CD4-positive, alpha-beta T cell treated with Interleukin-4 for 1 hour (primary cell): Measurements from ENCODE around the gene TOE1.
"Not testable (repeated sequence)": the region's sequence is repeated elsewhere in the genome, so short reads cannot be mapped to it uniquely, and the experiment has no call there.

Experiments
- DNase-seq, 2 donors: peaks; one replicate each; pipeline ENCODE4 v3.0.0-alpha.2; 2020 to 2022

TOE1 gene

GRCh38 chr1:45360981-45361380 lies 21.0 kb downstream of the TOE1 start:
- DNase-seq: not testable (repeated sequence)

DNA sequence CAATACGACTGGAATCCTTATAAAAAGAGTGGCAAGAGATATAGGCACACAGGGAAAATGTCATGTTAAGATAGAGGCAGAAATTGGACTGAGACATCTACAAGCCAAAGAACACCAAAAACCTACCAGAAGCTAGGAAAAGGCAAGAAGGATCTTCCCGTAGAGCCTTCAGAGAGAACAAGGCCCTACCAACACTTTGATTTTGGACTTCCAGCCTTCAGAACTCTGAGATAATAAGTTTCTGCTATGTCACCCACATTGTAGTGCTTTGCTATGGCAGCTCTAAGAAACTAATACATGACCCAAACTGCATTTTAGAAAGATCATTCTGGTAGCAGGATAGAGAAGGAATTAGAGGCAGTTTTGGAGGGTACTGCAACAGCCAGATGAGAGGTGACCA lies 24.3 kb downstream of the TOE1 start:
- DNase-seq: no peak

- DNase-seq: no peak
Measured at GRCh38 chr1:45365051-45365450, 25.1 kb downstream of the TOE1 start.

GRCh38 chr1:45370575-45370974 lies 30.6 kb downstream of the TOE1 start:
- DNase-seq: no peak

DNA sequence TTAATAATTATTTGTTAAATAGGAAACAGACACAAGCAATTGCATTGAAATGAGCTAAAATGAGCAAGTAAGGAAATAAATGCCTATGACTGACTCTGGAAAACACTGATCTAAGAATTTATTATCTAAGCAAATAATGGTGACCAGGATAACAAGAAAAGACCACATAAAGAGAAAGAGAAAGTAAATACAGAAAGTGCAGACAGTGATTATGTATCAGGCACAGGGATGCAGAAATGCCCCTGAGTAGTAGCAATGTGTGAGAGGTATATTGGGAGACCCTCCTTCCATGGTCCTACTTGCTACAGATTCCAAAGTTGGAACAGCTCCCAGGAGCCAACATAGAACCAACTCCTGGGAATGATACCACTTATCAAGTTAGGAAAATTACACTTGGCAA lies 33.6 kb downstream of the TOE1 start:
- no peak for DNase-seq

DNA sequence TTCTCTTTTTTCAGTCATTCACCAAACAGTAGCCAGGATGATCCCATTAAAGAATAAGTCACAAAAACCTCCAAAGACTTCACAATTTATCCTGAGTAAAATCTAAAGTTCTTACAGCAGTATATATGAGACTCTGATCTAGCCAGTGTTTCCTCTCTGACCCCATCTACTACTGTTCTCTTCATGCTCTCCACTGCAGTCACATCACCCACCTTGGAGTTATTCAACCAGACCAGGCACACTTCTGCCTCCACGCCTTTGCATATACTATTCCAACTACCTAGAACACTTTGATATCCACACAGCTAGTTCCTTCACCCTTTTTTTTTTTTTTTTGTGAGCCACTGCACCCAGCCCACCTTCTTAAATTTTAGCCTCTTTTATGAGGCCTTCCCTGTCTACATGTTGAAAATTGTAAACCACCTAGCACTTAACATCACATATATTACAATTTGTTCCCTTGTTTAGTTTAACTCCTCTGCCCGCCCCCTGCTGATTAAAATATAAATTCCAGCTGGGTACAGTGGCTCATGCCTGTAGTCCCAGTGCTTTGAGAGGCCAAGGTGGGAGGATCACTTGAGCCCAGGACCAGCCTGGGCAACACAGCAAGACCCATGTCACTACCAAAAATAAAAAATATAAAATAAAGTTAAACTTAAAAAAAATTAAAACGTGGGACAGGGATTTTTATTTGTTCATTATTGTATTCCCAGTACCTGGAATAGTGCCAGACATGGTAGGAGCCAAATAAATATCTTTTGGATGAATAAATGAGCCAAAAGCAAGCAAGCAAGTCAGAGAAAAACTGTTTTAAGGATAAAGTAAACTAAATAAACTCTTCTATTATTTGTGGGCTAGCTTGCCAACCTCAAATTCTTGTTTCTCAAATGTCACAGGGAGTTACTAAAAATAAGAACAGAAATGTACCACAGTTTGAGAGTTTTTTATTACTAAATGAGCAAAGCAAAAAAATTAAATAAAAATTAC lies 35.4 kb downstream of the TOE1 start:
- DNase-seq: no peak

DNA sequence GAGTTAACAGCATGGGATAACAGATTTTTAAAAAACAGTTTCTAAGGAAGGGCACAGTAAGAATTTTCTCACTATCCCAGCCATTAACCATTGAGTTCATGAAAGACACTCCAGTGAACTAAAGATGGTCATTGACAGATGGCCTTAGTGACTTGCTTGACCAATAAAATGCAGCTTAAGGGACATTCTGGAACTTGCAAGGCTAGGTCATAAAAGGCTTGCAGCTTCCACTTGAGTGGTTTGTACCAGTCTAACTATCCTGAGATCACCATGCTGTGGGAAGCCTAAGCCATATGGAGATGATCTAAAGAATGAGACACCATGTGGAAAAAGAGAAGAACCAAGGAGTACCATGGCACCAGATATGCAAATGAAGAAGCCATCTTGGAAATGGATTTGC lies 38.2 kb downstream of the TOE1 start:
- DNase-seq: no peak

DNA sequence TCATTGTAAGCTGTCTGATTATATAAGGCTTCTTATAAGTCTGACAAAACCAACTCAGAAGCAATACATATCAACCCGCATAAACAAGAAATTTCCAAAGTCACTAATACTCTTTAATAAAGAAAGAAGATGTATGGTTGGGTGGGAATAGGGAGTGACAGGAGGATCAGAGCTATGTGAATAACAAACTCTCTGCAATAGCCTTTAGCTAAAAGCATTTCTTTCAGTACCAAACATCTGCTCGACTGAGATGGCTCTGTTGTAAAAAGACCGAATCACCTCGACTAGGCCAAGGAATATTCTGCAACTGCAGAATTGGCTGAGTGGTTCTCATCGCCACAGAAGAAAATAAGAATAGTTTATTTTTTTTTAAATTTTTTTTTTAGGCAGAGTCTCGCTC lies 39.6 kb downstream of the TOE1 start:
- no peak for DNase-seq

DNA sequence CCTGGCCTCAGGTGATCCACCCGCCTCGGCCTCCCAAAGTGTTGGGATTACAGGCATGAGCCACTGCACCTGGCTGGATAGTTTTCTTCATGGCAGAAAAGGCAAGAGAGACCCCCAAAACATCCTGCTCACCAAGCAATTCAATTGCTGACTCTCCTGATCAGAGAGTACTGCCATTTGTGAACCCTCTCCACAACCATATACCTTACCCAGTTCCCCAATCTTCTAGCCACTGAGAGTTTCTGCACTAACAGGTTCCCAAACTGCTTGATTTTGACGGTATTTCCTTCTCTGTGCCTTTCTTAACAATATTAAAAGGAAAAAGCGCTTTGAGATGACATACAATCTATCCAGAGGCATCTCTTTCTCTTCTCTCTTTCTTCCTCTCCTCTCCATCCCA lies 40.2 kb downstream of the TOE1 start:
- DNase-seq: no peak

GRCh38 chr1:45380730-45381129 lies 40.8 kb downstream of the TOE1 start:
- DNase-seq: no peak

GRCh38 chr1:45381243-45381642 lies 41.3 kb downstream of the TOE1 start:
- no peak for DNase-seq

- DNase-seq: no peak
Measured at GRCh38 chr1:45383191-45383590, 43.2 kb downstream of the TOE1 start.

DNA sequence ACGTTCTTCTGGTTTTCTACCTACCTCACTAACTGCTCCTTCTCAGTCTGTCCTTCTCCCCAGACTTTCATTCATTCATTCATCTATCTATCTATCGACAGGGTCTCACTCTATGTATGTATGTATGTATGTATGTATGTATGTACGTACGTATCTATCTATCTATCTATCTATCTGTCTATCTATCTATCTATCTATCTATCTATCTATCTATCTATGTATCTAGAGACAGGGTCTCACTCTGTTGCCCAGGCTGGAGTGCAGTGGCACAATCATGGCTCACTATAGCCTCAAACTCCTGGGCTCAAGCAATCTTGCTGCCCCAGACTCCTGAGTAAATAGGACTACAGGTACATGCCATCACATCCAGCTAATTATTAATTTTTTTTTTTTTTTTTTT lies 44.2 kb downstream of the TOE1 start:
- DNase-seq: not testable (repeated sequence)

DNA sequence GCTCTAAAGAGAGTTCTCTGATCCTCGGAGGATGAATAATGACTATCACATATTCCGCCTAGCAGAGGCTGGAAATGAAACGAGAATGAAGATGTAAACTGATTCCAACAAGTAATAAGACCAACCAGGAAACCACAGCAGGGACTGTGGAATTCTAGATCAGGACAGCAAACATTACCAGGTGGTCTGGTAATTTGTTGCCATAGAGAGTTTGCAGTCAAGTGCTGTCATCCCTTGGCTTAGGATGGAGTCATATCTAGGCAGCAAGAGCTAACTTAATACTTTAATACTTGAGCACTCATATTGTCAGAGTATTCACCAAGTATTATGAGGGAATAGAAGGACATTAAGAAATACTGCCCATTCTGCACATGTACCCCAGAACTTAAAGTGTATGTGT lies 45.3 kb downstream of the TOE1 start:
- DNase-seq: no peak

DNA sequence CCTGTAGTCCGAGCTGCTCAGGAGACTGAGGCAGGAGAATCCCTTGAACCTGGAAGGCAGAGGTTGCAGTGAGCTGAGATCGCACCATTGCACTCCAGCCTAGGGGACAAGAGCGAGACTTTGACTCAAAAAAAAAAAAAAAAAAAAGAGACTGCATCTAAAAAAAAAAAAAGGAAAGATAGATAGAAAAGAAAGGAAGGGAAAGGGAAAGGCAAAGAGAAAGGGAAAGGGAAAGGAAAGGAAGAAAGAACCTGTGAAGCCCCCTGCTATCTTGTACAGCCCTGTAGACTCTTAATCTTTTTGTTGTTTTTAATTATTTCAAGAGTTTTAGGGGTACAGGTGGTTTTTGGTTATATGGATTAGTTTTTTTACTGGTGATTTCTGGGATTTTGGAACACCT lies 46.2 kb downstream of the TOE1 start:
- no peak for DNase-seq
